Measurements from ENCODE around the gene STRBP.

DNA sequence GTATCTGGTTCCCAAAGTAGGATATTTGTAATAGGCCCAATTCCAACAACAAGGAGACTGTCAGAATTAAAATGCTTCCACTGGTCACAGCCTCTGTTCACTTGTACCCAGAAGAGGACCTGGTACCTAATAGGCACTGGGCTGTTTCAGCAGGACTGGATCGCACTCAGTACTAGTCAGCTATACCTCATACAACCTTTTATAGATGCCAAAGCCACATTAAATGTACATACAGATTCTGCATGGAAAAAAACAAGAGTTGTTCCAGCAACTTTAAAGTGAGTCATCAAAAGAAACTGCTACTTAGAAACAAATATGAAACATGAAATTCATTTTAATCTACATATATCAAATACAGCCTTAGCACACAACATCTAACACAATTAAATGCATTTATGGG is 147.4 kb downstream of the STRBP start:
- no peak for TF ChIP-seq TCF7 (CRISPR knock-in tag; IDR thresholded peaks at IDR 0.05; ENCODE audit: low read depth)
- TF ChIP-seq, protein P1, sequence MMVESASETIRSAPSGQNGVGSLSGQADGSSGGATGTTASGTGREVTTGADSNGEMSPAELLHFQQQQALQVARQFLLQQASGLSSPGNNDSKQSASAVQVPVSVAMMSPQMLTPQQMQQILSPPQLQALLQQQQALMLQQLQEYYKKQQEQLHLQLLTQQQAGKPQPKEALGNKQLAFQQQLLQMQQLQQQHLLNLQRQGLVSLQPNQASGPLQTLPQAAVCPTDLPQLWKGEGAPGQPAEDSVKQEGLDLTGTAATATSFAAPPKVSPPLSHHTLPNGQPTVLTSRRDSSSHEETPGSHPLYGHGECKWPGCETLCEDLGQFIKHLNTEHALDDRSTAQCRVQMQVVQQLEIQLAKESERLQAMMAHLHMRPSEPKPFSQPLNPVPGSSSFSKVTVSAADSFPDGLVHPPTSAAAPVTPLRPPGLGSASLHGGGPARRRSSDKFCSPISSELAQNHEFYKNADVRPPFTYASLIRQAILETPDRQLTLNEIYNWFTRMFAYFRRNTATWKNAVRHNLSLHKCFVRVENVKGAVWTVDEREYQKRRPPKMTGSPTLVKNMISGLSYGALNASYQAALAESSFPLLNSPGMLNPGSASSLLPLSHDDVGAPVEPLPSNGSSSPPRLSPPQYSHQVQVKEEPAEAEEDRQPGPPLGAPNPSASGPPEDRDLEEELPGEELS (CRISPR knock-in tag; IDR thresholded peaks at IDR 0.05): no peak
- TF ChIP-seq NR1H2 (CRISPR knock-in tag; IDR thresholded peaks at IDR 0.05): no peak
